K562 (cell line): ENCODE data around the gene KCTD1. TPM values are rescaled to one million over a fixed set of nuclear protein-coding genes. Genes with fewer than 3 reads are reported as not detected.

Experiments
- ATAC-seq: fragments of 200-7000 bp; cut with Tn5 transposase; 3 replicates; pipeline ENCODE4 v1.9.1; 2020; ENCODE audit warnings: moderate library complexity
- BruUV-seq: library from RNA; stranded (reverse); fragments of 400-500 nt; replicated peaks from 2 replicates; lab custom pipeline; 2021; lab: Mats Ljungman, UMichigan
- CTCF ChIA-PET: fragments of 300-600 bp; formaldehyde crosslinking; extraction: SDS; loops from one replicate; lab custom pipeline; 2021; ENCODE audit warnings: low intra/inter-chr PET ratio; lab: Yijun Ruan, JAX
- POLR2A ChIA-PET: fragments of 300-600, 350-650 bp; sonication (Branson Sonifier 250); formaldehyde crosslinking; extraction: SDS; loops from one replicate; lab custom pipeline; 2021; ENCODE audit warnings: antibody characterized with exemption, inconsistent platforms; lab: Yijun Ruan, JAX
- DNase-seq, 4 experiments: peaks; one replicate each; pipeline versions ENCODE4 v3.0.0 to v3.0.0-alpha.2; 2011 to 2018; ENCODE audit warnings: low spot score in 3 of 4, mixed read lengths in 3 of 4; ENCODE audit errors: extremely low read depth in 1 of 4
- FAIRE-seq: peaks from 2 replicates; lab custom pipeline; 2011; peaks lifted over from hg19 to GRCh38; lab: Jason Lieb, UNC
- H2AFZ ChIP-seq: 2 replicates; pipeline ENCODE4 v1.6.0; 2011; ENCODE audit warnings: low read depth, low read length, control low read depth, inconsistent platforms
- H3K27ac ChIP-seq: fragments of 200-600 bp; 3 replicates; pipeline ENCODE4 v1.8.0; 2011; ENCODE audit warnings: low read depth, mild to moderate bottlenecking, control low read depth, inconsistent platforms, low read length, moderate library complexity, mixed read lengths; ENCODE audit errors: extremely low read depth
- H3K27me3 ChIP-seq, 2 experiments: fragments of 300-600 bp in 1 of 2; 2 replicates in 1 of 2; 3 replicates in 1 of 2; pipeline versions ENCODE4 v1.6.0 to v1.8.0; 2011; ENCODE audit warnings: inconsistent platforms in 2 of 2, low read length in 2 of 2, mild to moderate bottlenecking in 1 of 2, mixed read lengths in 1 of 2, moderate library complexity in 1 of 2; ENCODE audit not compliant: control insufficient read depth in 2 of 2, insufficient read depth in 2 of 2
- H3K36me3 ChIP-seq: fragments of 300-600 bp; 3 replicates; pipeline ENCODE4 v1.8.0; 2011; ENCODE audit warnings: mild to moderate bottlenecking, low read length, inconsistent platforms; ENCODE audit not compliant: control insufficient read depth, insufficient read depth
- H3K4me1 ChIP-seq, 2 experiments: fragments of 200-600 bp in 1 of 2; replicated peaks in 1 of 2; 2 replicates in 1 of 2; 3 replicates in 1 of 2; pipeline versions ENCODE4 v1.5.1 to v1.8.0; 2011; ENCODE audit warnings: inconsistent platforms in 2 of 2, low read length in 2 of 2, mild to moderate bottlenecking in 1 of 2, mixed read lengths in 1 of 2, moderate library complexity in 1 of 2; ENCODE audit not compliant: control insufficient read depth in 2 of 2, insufficient read depth in 2 of 2
- H3K4me2 ChIP-seq: 2 replicates; pipeline ENCODE4 v1.6.1; 2011; ENCODE audit warnings: low read length, control low read depth, inconsistent platforms, mixed read lengths; ENCODE audit not compliant: insufficient read depth
- H3K4me3 ChIP-seq: fragments of 200-600 bp; sonication (generic), shearing (Covaris generic); 2 replicates; pipeline ENCODE4 v1.5.1; 2016; ENCODE audit warnings: control low read depth, inconsistent platforms
- H3K79me2 ChIP-seq: fragments of 200-600 bp; 3 replicates; pipeline ENCODE4 v1.8.0; 2011; ENCODE audit warnings: low read length, inconsistent platforms; ENCODE audit not compliant: control insufficient read depth, insufficient read depth
- H3K9ac ChIP-seq, 2 experiments: 2 replicates each; pipeline versions ENCODE4 v1.6.0 to v1.6.1; 2011; ENCODE audit warnings: low read depth in 2 of 2, low read length in 2 of 2, control low read depth in 1 of 2, inconsistent platforms in 1 of 2, mild to moderate bottlenecking in 1 of 2, mixed read lengths in 1 of 2; ENCODE audit not compliant: insufficient read depth in 1 of 2
- H3K9me1 ChIP-seq: one replicate; pipeline ENCODE4 v1.6.0; 2011; ENCODE audit warnings: inconsistent platforms, mild to moderate bottlenecking, low read length, moderate library complexity; ENCODE audit not compliant: control insufficient read depth, insufficient read depth
- H3K9me3 ChIP-seq: replicated peaks from 2 replicates; pipeline ENCODE4 v1.5.1; 2011; ENCODE audit warnings: low read depth, low read length, inconsistent platforms; ENCODE audit not compliant: control insufficient read depth, insufficient read depth
- H4K20me1 ChIP-seq: replicated peaks from 2 replicates; pipeline ENCODE4 v1.6.1; 2011; ENCODE audit warnings: low read length, inconsistent platforms, mixed read lengths; ENCODE audit not compliant: control insufficient read depth, insufficient read depth
- BDP1 ChIP-seq: IDR thresholded peaks from 3 replicates; pipeline ENCODE4 v1.6.1; 2011; ENCODE audit not compliant: insufficient read length, insufficient read depth
- CLOCK ChIP-seq: fragments of 250-450 bp; sonication (Bioruptor Pico); IDR thresholded peaks from 2 replicates; pipeline ENCODE4 v1.4.0; 2020; ENCODE audit warnings: mild to moderate bottlenecking, moderate library complexity, borderline replicate concordance
- CTCFL ChIP-seq: IDR thresholded peaks from 2 replicates; pipeline ENCODE4 v1.6.1; 2011; ENCODE audit warnings: borderline replicate concordance, low read depth, mild to moderate bottlenecking, moderate library complexity, low read length; ENCODE audit not compliant: insufficient read depth, poor library complexity, severe bottlenecking
- FOXA3 ChIP-seq, 2 experiments: fragments of 450-650 bp in 1 of 2; sonication (generic) in 1 of 2; formaldehyde crosslinking; IDR thresholded peaks in 1 of 2; conservative IDR thresholded peaks in 1 of 2; 2 replicates each; pipeline versions ENCODE4 v1.4.0 to v1.8.0; 2020 to 2022; ENCODE audit warnings: mild to moderate bottlenecking in 2 of 2, missing genetic modification reagents in 1 of 2
- HNRNPUL1 ChIP-seq: fragments of 200-400 bp; formaldehyde crosslinking; IDR thresholded peaks from 2 replicates; pipeline ENCODE4 v1.6.1; 2017; ENCODE audit warnings: low read length
- JUNB ChIP-seq: fragments of 450-650 bp; formaldehyde crosslinking; conservative IDR thresholded peaks from 2 replicates; pipeline ENCODE4 v1.4.0; 2020; ENCODE audit warnings: mild to moderate bottlenecking
- NCOA4 ChIP-seq: fragments of 450-650 bp; IDR thresholded peaks from 2 replicates; pipeline ENCODE4 v1.6.1; 2018; ENCODE audit warnings: mild to moderate bottlenecking; ENCODE audit not compliant: partially characterized antibody
- PCBP2 ChIP-seq: fragments of 200-400 bp; formaldehyde crosslinking; IDR thresholded peaks from 2 replicates; pipeline ENCODE4 v1.6.1; 2018; ENCODE audit warnings: low read length, low read depth, mild to moderate bottlenecking, moderate library complexity; ENCODE audit not compliant: poor library complexity, severe bottlenecking
- SLC30A9 ChIP-seq: fragments of 250-450 bp; sonication (Bioruptor Pico); IDR thresholded peaks from 2 replicates; pipeline ENCODE4 v1.8.0; 2022; ENCODE audit warnings: mild to moderate bottlenecking, moderate library complexity
- ZNF212 ChIP-seq: fragments of 450-650 bp; formaldehyde crosslinking; IDR thresholded peaks from 2 replicates; pipeline ENCODE4 v1.4.0; 2020; ENCODE audit warnings: mild to moderate bottlenecking
- ZNF217 ChIP-seq: sonication (generic); formaldehyde crosslinking; IDR thresholded peaks from 2 replicates; pipeline ENCODE4 v1.8.0; 2022; ENCODE audit warnings: mild to moderate bottlenecking, missing genetic modification reagents
- ZNF347 ChIP-seq: fragments of 450-650 bp; formaldehyde crosslinking; IDR thresholded peaks from 2 replicates; pipeline ENCODE4 v1.4.0; 2020; ENCODE audit warnings: low read depth, mild to moderate bottlenecking, moderate library complexity
- ZNF398 ChIP-seq: fragments of 250-450 bp; sonication (Bioruptor Pico); IDR thresholded peaks from 2 replicates; pipeline ENCODE4 v1.8.0; 2021; ENCODE audit warnings: moderate library complexity, mild to moderate bottlenecking, inconsistent platforms
- ZNF778 ChIP-seq: fragments of 450-650 bp; formaldehyde crosslinking; IDR thresholded peaks from 2 replicates; pipeline ENCODE4 v1.4.0; 2020; ENCODE audit warnings: mild to moderate bottlenecking, moderate library complexity
- WGBS: fragments of 100-300 bp; shearing (Covaris generic); methylation state at CpG from one replicate; pipeline ENCODE4 v1.1.6; 2016; ENCODE audit warnings: low coverage, mixed read lengths; ENCODE audit not compliant: insufficient coverage; ENCODE audit errors: missing lambda C conversion rate; 5-methylcytosine and 5-hydroxymethylcytosine counted together
- in situ Hi-C: fragments of 300-500 bp; cut with MboI; formaldehyde crosslinking; loops from 4 replicates; pipeline ENCODE4 v1.15.0; 2018; ENCODE audit warnings: inconsistent platforms, mixed read lengths
- intact Hi-C: fragments of 100-400 bp; cut with micrococcal nuclease; formaldehyde crosslinking; loops from 2 replicates; pipeline ENCODE4 v1.14.2; 2022
- polyA plus RNA-seq, 8 experiments: library from polyadenylated mRNA; depleted of rRNA in 4 of 8; stranded (reverse) in 5 of 8; unstranded in 3 of 8; fragments of >200 nt; fragmentation: Nextera tagmentation in 2 of 8; fragmentation: Illumina TruSeq in 1 of 8; extraction: Ambion mirVana in 2 of 8; extraction: Trizol in 1 of 8; gene quantifications; 2 replicates each; pipeline versions ENCODE4 v1.2.1 to v1.2.3, GENCODE V29; 2011 to 2014; ENCODE audit warnings: inconsistent platforms in 1 of 8, missing spikeins in 1 of 8
- total RNA-seq, 7 experiments: library from RNA; depleted of rRNA in 6 of 7; stranded (reverse); fragments of >200 nt in 6 of 7; fragmentation: Illumina TruSeq in 2 of 7; extraction: Trizol in 2 of 7; gene quantifications; 2 replicates each; pipeline versions ENCODE4 v1.2.1 to v1.2.3, GENCODE V29; 2011 to 2021; ENCODE audit warnings: low replicate concordance in 1 of 7

KCTD1 gene
- total and polyA plus RNA-seq, 9 of the 15 experiments (the other 6 are each of a cell fraction or from before 2014, with no cell fraction given), result not detected

- Histone ChIP-seq H3K4me1 (no peaks in the 10 kb centered on the region), H3K9me1 (no peaks in the 10 kb centered on the region), H3K9me3 (no peaks in the 10 kb centered on the region), H3K79me2 (no peaks in the 10 kb centered on the region), H2AFZ (no peak overlapping the region), H3K4me3 (no peak overlapping the region), H3K27me3 (peaks cover 0 to 5% of the 10 kb centered on the region in 2 experiments; a peak in 2 of 5 replicates), H3K27ac (no peak overlapping the region), H4K20me1 (0 out of 2 replicates have a peak, but pooled peaks cover 4% of the 10 kb centered on the region)
- CTCF ChIA-PET, result no interaction called here
- DNase-seq, result no peak
- ATAC-seq, result no peak
- no peak for TF ChIP-seq JUNB (CRISPR knock-in tag)
- TF ChIP-seq CTCFL, result no peak
- TF ChIP-seq ZNF217 (CRISPR knock-in tag), result no peak
- no peak for TF ChIP-seq ZNF347 (CRISPR knock-in tag)
- TF ChIP-seq HNRNPUL1, result no peak
- TF ChIP-seq CLOCK, result no peak
- TF ChIP-seq NCOA4, result no peak
- no peak for TF ChIP-seq SLC30A9 (CRISPR knock-in tag)
- no peak for TF ChIP-seq ZNF398 (CRISPR knock-in tag)
- no peak for TF ChIP-seq FOXA3 (CRISPR knock-in tag; conservative IDR thresholded peaks at IDR 0.05 in 1 of 2, IDR thresholded peaks at IDR 0.05 in 1 of 2)
- no peak for TF ChIP-seq PCBP2
- TF ChIP-seq ZNF778 (CRISPR knock-in tag), result no peak
- TF ChIP-seq ZNF212 (CRISPR knock-in tag), result no peak
- no peak for TF ChIP-seq BDP1
- TF ChIP-seq, all 486 proteins: peak for 0
- in situ Hi-C loops (no loop called here), intact Hi-C loops (no loop called here)
- WGBS, result 1% methylated on average over 9 of the region's 9 CpGs
- no peaks in the 10 kb centered on the region for H3K36me3 ChIP-seq
- no peak overlapping the region for H3K4me2 ChIP-seq
- no peak for FAIRE-seq
- no TSS peak for BruUV-seq
- POLR2A ChIA-PET, result interaction anchor here (0.9 kb wide), 1 partner anchor 31 kb away, joined by 3 read pairs; no protein-coding TSS in a partner anchor
- H3K9ac ChIP-seq, result no peak overlapping the region
These were observed 76.5 kb downstream of the KCTD1 start for GRCh38 chr18:26471826-26472225.
